BE2C (cell line): ENCODE results near the gene ASB10.

Experiments
- DNase-seq: peaks from one replicate; pipeline ENCODE4 v3.0.0-alpha.2; 2020
- H3K27me3 ChIP-seq: fragments of 250-450 bp; sonication (Bioruptor Pico); 2 replicates; pipeline ENCODE4 v1.5.1; 2020; ENCODE audit warnings: mild to moderate bottlenecking
- H3K36me3 ChIP-seq: fragments of 250-450 bp; sonication (Bioruptor Pico); 2 replicates; pipeline ENCODE4 v1.5.1; 2020; ENCODE audit warnings: mild to moderate bottlenecking
- H3K4me1 ChIP-seq: fragments of 250-450 bp; sonication (Bioruptor Pico); 2 replicates; pipeline ENCODE4 v1.5.1; 2020
- H3K4me3 ChIP-seq: 2 replicates; pipeline ENCODE4 v1.5.1; 2011; ENCODE audit warnings: low read depth, low read length
- H3K9me3 ChIP-seq: fragments of 250-450 bp; sonication (Bioruptor Pico); 2 replicates; pipeline ENCODE4 v1.5.1; 2020
- CTCF ChIP-seq: IDR thresholded peaks from 2 replicates; pipeline ENCODE4 v1.5.1; 2012; ENCODE audit warnings: mild to moderate bottlenecking, low read depth, low read length

ASB10 gene

GRCh38 chr7:151178831-151179230 lies 8.2 kb downstream of the ASB10 start:
- Histone ChIP-seq H3K27me3 (peaks cover 3% of the 10 kb centered on the region; the same call in 1 of the 2 replicates), H3K36me3 (no peaks in the 10 kb centered on the region), H3K9me3 (no peaks in the 10 kb centered on the region), H3K4me3 (no peak overlapping the region), H3K4me1 (no peaks in the 10 kb centered on the region)
- TF ChIP-seq CTCF: no peak
- no peak for DNase-seq

GRCh38 chr7:151178236-151178635 lies 8.8 kb downstream of the ASB10 start:
- Histone ChIP-seq H3K9me3 (no peaks in the 10 kb centered on the region), H3K36me3 (no peaks in the 10 kb centered on the region), H3K4me3 (no peak overlapping the region), H3K27me3 (peaks cover 8% of the 10 kb centered on the region), H3K4me1 (no peaks in the 10 kb centered on the region)
- no peak for TF ChIP-seq CTCF
- DNase-seq: no peak

GRCh38 chr7:151177310-151177709 lies 9.7 kb downstream of the ASB10 start:
- Histone ChIP-seq H3K9me3 (no peaks in the 10 kb centered on the region), H3K27me3 (peaks cover 13% of the 10 kb centered on the region)

GRCh38 chr7:151176401-151176800 lies 10.6 kb downstream of the ASB10 start:
- Histone ChIP-seq H3K36me3 (no peaks in the 10 kb centered on the region), H3K9me3 (no peaks in the 10 kb centered on the region), H3K27me3 (peaks cover 21% of the 10 kb centered on the region), H3K4me3 (no peak overlapping the region), H3K4me1 (no peaks in the 10 kb centered on the region)
- no peak for TF ChIP-seq CTCF
- DNase-seq: no peak

More at GRCh38 chr7:151177310-151177709, 9.7 kb downstream of the ASB10 start:
- no peaks in the 10 kb centered on the region for H3K4me1 ChIP-seq
- no peak for DNase-seq
- H3K4me3 ChIP-seq: no peak overlapping the region
- TF ChIP-seq CTCF: no peak
- H3K36me3 ChIP-seq: no peaks in the 10 kb centered on the region

GRCh38 chr7:151175793-151176311 lies 11.2 kb downstream of the ASB10 start:
- Histone ChIP-seq H3K4me3 (no peak overlapping the region), H3K27me3 (peaks cover 25% of the 10 kb centered on the region), H3K4me1 (no peaks in the 10 kb centered on the region), H3K36me3 (no peaks in the 10 kb centered on the region), H3K9me3 (no peaks in the 10 kb centered on the region)
- no peak for TF ChIP-seq CTCF
- no peak for DNase-seq

- no peak overlapping the region for H3K4me3 ChIP-seq
- H3K4me1 ChIP-seq: no peaks in the 10 kb centered on the region
- no peaks in the 10 kb centered on the region for H3K9me3 ChIP-seq
- TF ChIP-seq CTCF: no peak
- peaks cover 30% of the 10 kb centered on the region for H3K27me3 ChIP-seq
- no peaks in the 10 kb centered on the region for H3K36me3 ChIP-seq
- DNase-seq: no peak
These were observed 11.8 kb downstream of the ASB10 start for GRCh38 chr7:151175047-151175792.
